Measurements from ENCODE around the gene GCSAML.

- no peak for TF ChIP-seq CTCF (conservative IDR thresholded peaks at IDR 0.05; ENCODE audit: low read depth in 2 of 2)
- TF ChIP-seq ETS1 (IDR thresholded peaks at IDR 0.05) = no peak
- no peak for TF ChIP-seq EZH2 (IDR thresholded peaks at IDR 0.05; ENCODE audit: low read depth, unreplicated experiment)
- TF ChIP-seq POLR2AphosphoS5 (IDR thresholded peaks at IDR 0.05; ENCODE audit: low read depth) = no peak
- TF ChIP-seq ZNF462 (CRISPR knock-in tag; IDR thresholded peaks at IDR 0.05) = no peak
- no peak for TF ChIP-seq EZH2phosphoT487 (IDR thresholded peaks at IDR 0.05; ENCODE audit: unreplicated experiment)
- no peak for TF ChIP-seq CREB1 (CRISPR knock-in tag; IDR thresholded peaks at IDR 0.05; ENCODE audit: low read depth)
- TF ChIP-seq REST (IDR thresholded peaks at IDR 0.05; ENCODE audit: unreplicated experiment) = no peak
- TF ChIP-seq JUNB (IDR thresholded peaks at IDR 0.05; ENCODE audit: unreplicated experiment) = no peak
- TF ChIP-seq NANOG (IDR thresholded peaks at IDR 0.05; ENCODE audit: borderline replicate concordance) = no peak
Observed at GRCh38 chr1:247614625-247615024, 65.7 kb downstream of the GCSAML start.
